DOHH2 (cell line): ENCODE data around the gene WNT5B.

Experiments
- H3F3A ChIP-seq: fragments of 200-600 bp; sonication (generic), shearing (Covaris generic); 2 replicates; pipeline ENCODE4 v1.6.0; 2016; ENCODE audit warnings: antibody characterized with exemption, mild to moderate bottlenecking; ENCODE audit not compliant: control insufficient read depth, insufficient read depth
- H3K27ac ChIP-seq: fragments of 200-600 bp; sonication (generic); 2 replicates; pipeline ENCODE4 v1.5.1; 2014; ENCODE audit warnings: low read depth, mild to moderate bottlenecking, low read length, moderate library complexity
- H3K27me3 ChIP-seq: fragments of 200-600 bp; sonication (generic); 2 replicates; pipeline ENCODE4 v1.6.1; 2014; ENCODE audit warnings: mild to moderate bottlenecking, low read length, mixed read lengths; ENCODE audit not compliant: control insufficient read depth
- H3K36me3 ChIP-seq: fragments of 200-600 bp; sonication (generic); 2 replicates; pipeline ENCODE4 v1.6.1; 2014; ENCODE audit warnings: mild to moderate bottlenecking, low read length, moderate library complexity, mixed read lengths; ENCODE audit not compliant: control insufficient read depth
- H3K4me1 ChIP-seq: fragments of 200-600 bp; sonication (generic); 2 replicates; pipeline ENCODE4 v1.6.1; 2014; ENCODE audit warnings: mild to moderate bottlenecking, low read length, mixed read lengths; ENCODE audit not compliant: control insufficient read depth
- H3K4me2 ChIP-seq: fragments of 200-600 bp; sonication (generic); 2 replicates; pipeline ENCODE4 v1.6.0; 2014; ENCODE audit warnings: mild to moderate bottlenecking, low read length, moderate library complexity
- H3K4me3 ChIP-seq: fragments of 200-600 bp; sonication (generic); 2 replicates; pipeline ENCODE4 v1.5.1; 2014; ENCODE audit warnings: mild to moderate bottlenecking, low read length, mixed read lengths
- H3K79me2 ChIP-seq: fragments of 200-600 bp; sonication (generic); 2 replicates; pipeline ENCODE4 v1.6.1; 2014; ENCODE audit warnings: mild to moderate bottlenecking, low read length, mixed read lengths; ENCODE audit not compliant: control insufficient read depth
- H3K9me2 ChIP-seq: fragments of 200-600 bp; sonication (generic); replicated peaks from 2 replicates; pipeline ENCODE4 v1.6.1; 2014; ENCODE audit warnings: mild to moderate bottlenecking, low read length, mixed read lengths; ENCODE audit not compliant: control insufficient read depth
- H3K9me3 ChIP-seq: fragments of 200-600 bp; sonication (generic); 2 replicates; pipeline ENCODE4 v1.6.1; 2014; ENCODE audit warnings: antibody characterized with exemption, low read length, mixed read lengths; ENCODE audit not compliant: control insufficient read depth, insufficient read depth
- H4K20me1 ChIP-seq: fragments of 200-600 bp; sonication (generic); 2 replicates; pipeline ENCODE4 v1.6.0; 2014; ENCODE audit warnings: low read depth, mild to moderate bottlenecking, antibody characterized with exemption, low read length, moderate library complexity; ENCODE audit not compliant: control insufficient read depth, insufficient read depth
- CTCF ChIP-seq: fragments of 200-600 bp; sonication (generic); IDR thresholded peaks from one replicate; pipeline ENCODE4 v1.5.1; 2014; ENCODE audit warnings: antibody characterized with exemption, mild to moderate bottlenecking, low read depth, low read length; ENCODE audit not compliant: poor library complexity, severe bottlenecking
- EZH2phosphoT487 ChIP-seq: fragments of 200-600 bp; sonication (generic); IDR thresholded peaks from 2 replicates; pipeline ENCODE4 v1.6.1; 2017; ENCODE audit warnings: borderline replicate concordance, mild to moderate bottlenecking, antibody characterized with exemption, low read length, moderate library complexity, mixed read lengths

WNT5B gene

GRCh38 chr12:1663440-1664132, 34.6 kb downstream of the WNT5B start:
- Histone ChIP-seq H3K4me1 (peaks cover 14% of the 10 kb centered on the region), H3K27ac (no peak overlapping the region), H3F3A (peaks cover 10% of the 10 kb centered on the region), H4K20me1 (no peaks in the 10 kb centered on the region), H3K79me2 (no peaks in the 10 kb centered on the region), H3K9me3 (no peaks in the 10 kb centered on the region), H3K9me2 (no peaks in the 10 kb centered on the region), H3K4me2 (no peak overlapping the region), H3K27me3 (peaks cover 2% of the 10 kb centered on the region; the same call in 1 of the 2 replicates), H3K4me3 (no peak overlapping the region), H3K36me3 (no peaks in the 10 kb centered on the region)
- TF ChIP-seq EZH2phosphoT487 (no peak), CTCF (no peak)

GRCh38 chr12:1665366-1665765, 36.3 kb downstream of the WNT5B start:
- Histone ChIP-seq H4K20me1 (no peaks in the 10 kb centered on the region), H3K27ac (no peak overlapping the region), H3K4me1 (peaks cover 16% of the 10 kb centered on the region), H3K79me2 (no peaks in the 10 kb centered on the region), H3K27me3 (peaks cover 6% of the 10 kb centered on the region; the same call in 1 of the 2 replicates), H3F3A (peaks cover 5% of the 10 kb centered on the region), H3K4me2 (no peak overlapping the region), H3K4me3 (no peak overlapping the region), H3K9me2 (no peaks in the 10 kb centered on the region), H3K36me3 (no peaks in the 10 kb centered on the region), H3K9me3 (no peaks in the 10 kb centered on the region)
- no peak for TF ChIP-seq CTCF
- TF ChIP-seq EZH2phosphoT487: no peak

GRCh38 chr12:1666215-1666614, 37.2 kb downstream of the WNT5B start:
- Histone ChIP-seq H3K79me2 (no peaks in the 10 kb centered on the region), H3F3A (no peaks in the 10 kb centered on the region; the same call in 1 of the 2 replicates), H4K20me1 (no peaks in the 10 kb centered on the region), H3K4me3 (no peak overlapping the region), H3K27me3 (peaks cover 6% of the 10 kb centered on the region; the same call in 1 of the 2 replicates), H3K9me2 (no peaks in the 10 kb centered on the region), H3K4me1 (peaks cover 16% of the 10 kb centered on the region), H3K9me3 (no peaks in the 10 kb centered on the region), H3K27ac (no peak overlapping the region), H3K36me3 (no peaks in the 10 kb centered on the region), H3K4me2 (no peak overlapping the region)
- TF ChIP-seq EZH2phosphoT487 (no peak), CTCF (no peak)
